Activated gamma-delta T cell treated with anti-CD3 and anti-CD28 coated beads, Interleukin-2, amount 50 U/mL, for 16 hours (primary cell): ENCODE data around the gene COBLL1.
"Not testable (repeated sequence)": the region's sequence is repeated elsewhere in the genome, so short reads cannot be mapped to it uniquely, and the experiment has no call there.

Experiments used
- DNase-seq: peaks from one replicate; pipeline ENCODE4 v3.0.0-alpha.2; 2020; ENCODE audit warnings: low read depth

Gene COBLL1, protein sequence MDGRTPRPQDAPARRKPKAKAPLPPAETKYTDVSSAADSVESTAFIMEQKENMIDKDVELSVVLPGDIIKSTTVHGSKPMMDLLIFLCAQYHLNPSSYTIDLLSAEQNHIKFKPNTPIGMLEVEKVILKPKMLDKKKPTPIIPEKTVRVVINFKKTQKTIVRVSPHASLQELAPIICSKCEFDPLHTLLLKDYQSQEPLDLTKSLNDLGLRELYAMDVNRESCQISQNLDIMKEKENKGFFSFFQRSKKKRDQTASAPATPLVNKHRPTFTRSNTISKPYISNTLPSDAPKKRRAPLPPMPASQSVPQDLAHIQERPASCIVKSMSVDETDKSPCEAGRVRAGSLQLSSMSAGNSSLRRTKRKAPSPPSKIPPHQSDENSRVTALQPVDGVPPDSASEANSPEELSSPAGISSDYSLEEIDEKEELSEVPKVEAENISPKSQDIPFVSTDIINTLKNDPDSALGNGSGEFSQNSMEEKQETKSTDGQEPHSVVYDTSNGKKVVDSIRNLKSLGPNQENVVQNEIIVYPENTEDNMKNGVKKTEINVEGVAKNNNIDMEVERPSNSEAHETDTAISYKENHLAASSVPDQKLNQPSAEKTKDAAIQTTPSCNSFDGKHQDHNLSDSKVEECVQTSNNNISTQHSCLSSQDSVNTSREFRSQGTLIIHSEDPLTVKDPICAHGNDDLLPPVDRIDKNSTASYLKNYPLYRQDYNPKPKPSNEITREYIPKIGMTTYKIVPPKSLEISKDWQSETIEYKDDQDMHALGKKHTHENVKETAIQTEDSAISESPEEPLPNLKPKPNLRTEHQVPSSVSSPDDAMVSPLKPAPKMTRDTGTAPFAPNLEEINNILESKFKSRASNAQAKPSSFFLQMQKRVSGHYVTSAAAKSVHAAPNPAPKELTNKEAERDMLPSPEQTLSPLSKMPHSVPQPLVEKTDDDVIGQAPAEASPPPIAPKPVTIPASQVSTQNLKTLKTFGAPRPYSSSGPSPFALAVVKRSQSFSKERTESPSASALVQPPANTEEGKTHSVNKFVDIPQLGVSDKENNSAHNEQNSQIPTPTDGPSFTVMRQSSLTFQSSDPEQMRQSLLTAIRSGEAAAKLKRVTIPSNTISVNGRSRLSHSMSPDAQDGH

DNA sequence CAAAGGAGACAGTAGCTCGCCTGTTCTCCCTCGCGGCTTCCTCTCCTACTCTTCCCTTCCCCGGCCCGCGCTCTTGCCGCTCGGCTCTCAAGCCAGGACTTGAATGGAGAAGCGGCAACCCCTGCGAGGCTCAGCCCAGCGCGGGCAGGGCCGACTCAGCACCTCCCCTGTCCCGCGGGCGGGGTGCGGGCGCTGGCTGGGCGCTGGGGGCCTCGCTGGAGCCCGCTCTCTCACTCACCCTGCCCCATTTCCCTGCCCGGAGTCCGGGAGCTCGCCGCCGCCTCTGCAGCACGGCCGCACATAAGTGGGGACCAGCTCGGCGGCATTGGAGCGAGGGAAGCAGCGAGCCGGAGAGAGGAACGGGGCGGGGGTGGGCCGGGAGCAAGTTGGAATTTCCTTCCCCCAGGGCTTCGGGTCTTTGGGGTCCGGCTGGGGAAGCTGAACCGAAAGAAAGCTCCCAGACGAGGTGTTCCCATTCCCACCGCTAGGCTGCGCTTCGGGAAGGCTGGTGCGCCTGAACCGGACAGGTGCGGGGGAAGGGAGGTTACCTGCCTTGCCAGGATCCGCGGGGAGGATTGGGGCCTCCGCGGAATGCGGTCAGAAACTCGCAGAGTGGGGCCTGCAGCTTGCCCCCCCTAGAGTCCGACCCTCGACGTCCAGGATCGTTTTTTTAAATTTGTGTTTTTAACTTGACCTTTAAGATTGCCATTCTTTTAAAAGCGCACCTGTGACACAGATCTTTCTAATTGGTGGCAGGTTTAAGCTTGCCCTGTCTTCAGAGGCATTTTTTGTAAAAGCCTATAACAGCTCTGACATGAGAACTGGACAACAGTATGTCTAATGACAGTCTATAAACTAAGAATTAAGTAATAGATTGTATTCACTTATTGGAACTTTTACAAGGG, at the start of gene COBLL1:
TSS of gene COBLL1 (minus strand) at position 105 of the 905 bp plus-strand sequence. CDS start 627 bp downstream, outside the sequence.
- no peak for DNase-seq

DNA sequence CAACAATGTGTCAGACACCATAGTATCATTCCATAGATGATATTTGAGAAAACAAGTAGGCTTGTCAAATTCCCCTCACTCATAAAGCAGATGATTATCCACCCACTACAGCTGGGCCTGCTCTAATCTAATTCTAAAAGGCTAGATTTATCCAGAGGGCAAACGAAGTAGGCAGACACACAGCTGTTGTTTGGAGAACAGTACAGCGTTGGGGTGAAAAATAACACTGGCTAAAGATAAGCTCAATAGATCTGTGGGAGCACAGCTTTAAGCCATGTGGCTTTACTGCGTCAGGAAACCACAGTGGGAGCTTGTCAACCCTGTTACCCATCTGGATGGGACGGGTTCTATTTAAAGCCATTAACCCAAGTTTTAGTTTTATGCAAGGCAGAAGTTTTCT, 48.9 kb upstream of the COBLL1 start:
- DNase-seq = no peak

DNA sequence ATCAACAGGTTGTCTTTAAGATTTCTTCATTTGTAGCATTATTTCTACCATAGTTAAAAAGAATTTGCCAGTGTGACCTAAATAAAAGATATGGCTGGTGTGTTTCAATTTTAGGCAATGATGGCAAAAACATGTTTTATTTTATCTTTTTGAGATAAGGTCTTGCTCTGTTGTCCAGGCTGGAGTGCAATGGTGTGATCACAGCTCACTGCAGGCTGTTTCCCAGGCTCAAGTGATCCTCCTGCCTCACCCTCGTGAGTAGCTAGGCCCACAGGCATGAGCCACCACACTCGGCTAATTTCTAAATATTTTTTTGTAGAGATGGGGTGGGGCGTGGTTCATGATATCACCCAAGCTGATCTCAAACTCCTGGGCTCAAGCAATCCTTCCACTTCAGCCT, 47.0 kb upstream of the COBLL1 start:
- no peak for DNase-seq

DNA sequence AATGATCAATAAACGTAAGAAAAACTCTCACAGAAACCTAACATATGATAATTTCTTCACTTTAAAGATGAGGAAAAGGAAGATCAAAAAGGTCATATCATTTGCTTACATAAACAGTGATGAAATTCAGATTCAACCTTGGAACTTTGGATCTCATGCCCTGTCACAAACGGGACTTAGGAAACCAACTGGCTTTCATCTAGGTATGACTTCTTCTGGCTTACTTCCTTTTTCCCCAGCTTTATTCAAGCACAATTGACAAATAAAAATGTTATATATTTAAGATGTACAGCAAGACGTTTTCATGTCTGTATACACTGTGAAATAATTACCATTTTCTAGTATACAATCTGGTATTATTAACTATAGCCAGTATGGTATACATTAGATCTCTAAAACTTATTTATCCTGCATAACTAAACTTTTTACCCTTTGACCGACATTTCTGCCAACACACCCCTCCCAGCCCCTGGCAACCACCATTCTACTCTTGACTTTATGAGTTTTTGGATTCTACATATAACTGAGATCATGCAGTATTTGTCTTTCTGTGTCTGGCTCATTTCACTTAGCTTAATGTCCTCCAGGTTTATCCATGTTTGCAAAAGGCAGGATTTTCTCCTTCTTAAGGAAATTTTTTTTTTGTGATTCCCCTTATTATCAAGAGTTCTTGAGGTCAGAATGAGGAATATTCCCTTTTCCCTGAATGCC, 46.0 kb upstream of the COBLL1 start:
- no peak for DNase-seq

DNA sequence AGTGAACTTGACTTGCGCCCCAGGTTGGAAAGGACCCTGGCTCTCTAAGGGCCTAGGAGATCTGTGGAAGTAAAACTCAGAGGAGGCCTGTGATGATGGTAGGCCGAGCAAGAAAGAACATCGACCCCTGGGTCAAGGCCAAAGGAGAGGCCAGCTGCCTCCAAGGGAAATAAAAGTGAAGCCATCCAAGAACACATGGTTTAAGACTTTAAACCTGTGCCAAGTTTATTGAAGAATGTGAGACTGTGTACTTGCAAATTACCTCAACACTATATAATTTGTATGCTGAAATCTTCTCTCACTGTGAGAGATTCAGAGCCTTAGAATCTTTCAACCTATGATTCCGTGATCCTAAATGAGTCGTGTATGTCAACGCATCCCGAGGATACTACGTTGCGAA, 40.7 kb upstream of the COBLL1 start:
- DNase-seq = no peak

DNA sequence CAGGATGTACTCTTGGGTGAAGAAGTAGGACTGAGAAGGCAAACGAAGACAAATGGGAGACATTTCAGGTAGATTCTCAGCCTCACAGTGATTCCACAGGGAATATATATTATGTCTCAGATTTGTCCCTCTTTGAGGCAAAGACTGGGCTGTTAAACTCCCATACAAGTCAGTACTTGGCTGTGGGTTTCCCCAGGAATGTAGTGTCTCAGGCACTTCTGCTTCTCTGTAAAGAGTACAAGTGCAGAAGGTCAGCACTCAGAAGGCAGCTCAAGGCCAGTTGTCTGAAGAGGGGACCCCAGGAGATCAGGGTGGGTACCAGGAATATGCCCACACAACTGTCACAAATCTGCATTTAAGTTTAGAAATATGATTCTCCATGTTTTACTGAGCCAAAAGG, 39.9 kb upstream of the COBLL1 start:
- DNase-seq = no peak

DNA sequence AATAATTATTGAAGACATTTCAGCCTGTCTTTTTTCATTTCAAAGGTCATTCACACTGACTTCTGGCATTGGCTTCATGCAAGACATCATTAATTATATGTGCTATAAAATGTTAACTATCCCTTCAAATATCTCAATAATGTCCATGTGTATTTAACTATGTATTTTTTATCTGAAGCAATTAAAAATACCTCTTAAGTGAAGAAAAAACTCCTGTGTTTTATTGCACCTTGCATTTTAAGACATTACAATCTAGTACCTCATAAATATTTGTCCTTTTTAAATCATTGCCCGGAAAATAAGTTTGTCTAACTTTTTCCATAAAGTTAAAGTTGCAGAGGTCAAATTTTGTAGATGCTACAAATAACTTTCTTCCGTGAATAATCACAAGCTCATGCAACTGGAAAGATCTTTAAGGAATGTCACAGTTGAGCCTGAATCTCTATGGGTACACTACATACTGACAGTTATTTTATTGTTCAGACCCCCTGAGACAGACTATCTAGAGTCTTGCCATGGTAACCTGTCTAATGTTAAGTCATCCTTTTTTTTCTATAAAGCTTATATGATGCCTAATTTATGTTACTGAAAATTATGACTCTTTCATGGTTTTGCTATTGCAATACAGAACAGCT, 38.4 kb upstream of the COBLL1 start:
- DNase-seq = no peak

DNA sequence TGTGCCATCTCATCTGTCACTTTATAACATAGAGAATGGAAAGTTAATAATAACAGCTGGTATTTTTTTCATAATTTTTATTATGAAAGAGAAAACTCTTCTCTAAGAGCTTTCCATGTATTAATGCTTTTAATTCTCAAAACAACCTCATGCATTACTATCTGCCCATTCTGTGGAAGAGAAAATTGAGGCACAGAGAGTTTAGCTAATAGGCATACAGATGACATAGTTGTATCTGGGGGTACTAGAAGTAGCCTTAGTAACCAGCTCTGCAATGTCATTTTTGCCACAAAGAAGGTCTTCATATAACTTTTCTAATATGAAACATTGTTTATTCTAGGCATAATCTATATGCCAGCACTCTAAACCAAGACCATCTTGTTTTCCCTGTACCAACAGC, 36.3 kb upstream of the COBLL1 start:
- no peak for DNase-seq

DNA sequence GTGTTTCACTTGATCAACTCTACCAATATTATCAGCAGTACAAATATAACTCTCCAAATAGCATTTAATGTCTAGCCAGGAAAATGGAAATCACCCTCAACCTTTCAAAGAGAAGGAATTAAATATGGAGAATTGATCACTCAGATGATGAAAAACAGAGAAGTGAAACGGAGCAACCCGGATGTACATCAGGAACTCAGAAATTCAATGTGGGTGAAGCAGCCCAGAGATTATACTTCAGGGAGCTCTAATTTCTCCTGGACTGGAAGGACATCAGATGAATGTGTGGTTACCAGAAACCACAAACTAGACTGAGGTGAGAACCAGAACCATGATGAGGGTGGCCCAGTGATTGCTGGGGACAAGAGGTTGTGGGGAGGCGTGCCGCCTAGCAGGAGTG, 35.5 kb upstream of the COBLL1 start:
- no peak for DNase-seq

DNA sequence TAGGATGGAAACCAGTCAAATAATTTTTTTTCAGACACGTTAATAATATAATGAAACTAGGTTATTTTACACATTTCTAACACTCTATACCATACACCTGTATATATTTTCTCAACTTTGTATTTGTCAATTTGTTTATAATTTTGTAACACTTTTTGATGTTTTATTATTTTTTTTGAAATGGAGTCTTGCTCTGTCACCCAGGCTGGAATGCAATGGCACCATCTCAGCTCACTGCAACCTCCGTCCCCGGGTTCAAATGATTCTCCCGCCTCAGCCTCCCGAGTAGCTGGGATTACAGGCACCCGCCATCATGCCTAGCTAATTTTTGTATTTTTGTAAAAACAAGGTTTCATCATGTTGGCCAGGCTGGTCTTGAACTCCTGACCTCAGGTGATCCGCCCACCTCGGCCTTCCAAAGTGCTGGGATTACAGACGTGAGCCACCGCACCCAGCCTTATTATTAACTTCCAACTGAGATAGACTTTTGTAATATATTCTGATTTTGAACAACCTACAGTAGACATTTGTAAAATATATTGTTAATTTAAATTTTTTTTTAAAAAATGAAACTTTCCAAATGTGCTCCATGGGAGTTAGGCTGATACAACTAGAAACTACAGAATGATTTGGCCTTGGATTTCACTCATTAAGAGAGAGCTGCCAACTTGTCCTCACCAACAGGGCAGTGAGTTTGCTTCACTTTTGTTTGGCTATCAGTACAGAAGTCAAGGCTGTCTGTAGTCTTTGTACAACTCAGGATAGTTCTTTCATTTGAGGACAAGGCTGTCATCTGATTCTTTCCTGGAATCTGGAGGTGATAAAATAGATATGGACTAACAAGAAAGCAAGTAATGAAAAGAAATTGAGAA, 33.9 kb upstream of the COBLL1 start:
- DNase-seq = no peak

DNA sequence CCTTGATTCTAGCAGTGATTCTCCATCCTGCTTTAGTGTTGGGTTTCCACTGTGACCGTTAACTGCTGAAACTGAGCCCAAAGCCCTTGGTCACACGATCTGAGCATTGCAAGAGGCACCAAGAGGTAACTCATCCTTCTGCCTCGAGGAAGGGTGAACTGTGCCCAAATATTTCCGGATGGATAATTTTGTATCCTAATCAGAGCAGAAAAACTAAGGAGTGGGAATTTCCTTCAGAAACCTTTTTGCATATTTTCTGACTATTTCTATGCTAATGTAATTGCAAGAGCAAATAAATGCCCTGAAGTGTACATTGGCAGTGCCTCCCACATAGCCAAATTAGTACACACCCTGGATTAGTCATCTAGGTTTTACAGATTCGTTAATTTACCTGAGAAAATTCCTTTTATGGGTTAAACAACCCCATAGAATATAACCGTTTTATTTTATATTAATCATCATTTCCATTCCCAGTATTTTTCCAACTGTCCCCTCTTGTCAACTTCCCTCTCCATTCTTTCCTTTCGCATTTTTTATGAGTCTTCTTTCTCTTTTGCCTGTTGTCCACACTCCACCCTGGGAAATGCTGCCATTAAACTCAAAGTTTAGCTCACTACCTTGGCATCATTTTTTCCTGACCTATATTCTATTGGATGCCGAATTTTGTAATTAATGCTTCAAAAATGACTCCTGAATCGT, 31.7 kb upstream of the COBLL1 start:
- DNase-seq = no peak

DNA sequence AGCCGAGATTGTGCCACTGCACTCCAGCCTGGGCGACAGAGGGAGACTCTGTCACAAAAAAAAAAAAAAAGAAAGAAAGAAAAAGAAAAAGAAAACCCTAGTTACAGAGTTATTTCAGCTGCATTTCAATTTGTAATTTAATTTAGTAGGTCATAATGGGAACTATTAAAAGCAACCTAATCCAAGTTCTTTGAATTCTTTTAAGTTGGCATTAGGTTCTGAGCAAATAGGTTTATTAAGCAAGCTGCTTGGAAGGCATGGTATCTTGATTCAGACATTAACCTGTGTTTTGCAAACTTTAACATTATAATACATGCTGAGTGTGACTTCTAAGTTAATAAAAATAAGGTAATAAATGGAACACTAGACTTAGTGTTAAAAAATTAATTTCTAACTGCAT, 29.8 kb upstream of the COBLL1 start:
- DNase-seq = no peak

DNA sequence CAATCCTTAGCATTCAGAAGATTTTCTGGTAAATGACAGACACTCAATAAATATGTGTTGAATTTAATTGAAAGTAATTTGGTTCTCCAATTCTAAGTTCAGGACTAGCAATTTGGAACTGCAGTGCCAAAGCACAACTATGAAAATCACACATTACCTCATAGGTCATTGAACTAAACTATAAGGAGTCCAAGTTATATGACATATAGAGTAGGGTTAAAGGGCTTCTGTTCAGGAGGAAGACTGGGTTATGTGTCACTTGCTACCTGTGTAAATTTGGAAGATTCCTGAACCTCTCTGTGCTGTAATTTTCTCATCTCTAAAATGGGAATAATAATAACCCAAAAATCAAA, 27.8 kb upstream of the COBLL1 start:
- no peak for DNase-seq

DNA sequence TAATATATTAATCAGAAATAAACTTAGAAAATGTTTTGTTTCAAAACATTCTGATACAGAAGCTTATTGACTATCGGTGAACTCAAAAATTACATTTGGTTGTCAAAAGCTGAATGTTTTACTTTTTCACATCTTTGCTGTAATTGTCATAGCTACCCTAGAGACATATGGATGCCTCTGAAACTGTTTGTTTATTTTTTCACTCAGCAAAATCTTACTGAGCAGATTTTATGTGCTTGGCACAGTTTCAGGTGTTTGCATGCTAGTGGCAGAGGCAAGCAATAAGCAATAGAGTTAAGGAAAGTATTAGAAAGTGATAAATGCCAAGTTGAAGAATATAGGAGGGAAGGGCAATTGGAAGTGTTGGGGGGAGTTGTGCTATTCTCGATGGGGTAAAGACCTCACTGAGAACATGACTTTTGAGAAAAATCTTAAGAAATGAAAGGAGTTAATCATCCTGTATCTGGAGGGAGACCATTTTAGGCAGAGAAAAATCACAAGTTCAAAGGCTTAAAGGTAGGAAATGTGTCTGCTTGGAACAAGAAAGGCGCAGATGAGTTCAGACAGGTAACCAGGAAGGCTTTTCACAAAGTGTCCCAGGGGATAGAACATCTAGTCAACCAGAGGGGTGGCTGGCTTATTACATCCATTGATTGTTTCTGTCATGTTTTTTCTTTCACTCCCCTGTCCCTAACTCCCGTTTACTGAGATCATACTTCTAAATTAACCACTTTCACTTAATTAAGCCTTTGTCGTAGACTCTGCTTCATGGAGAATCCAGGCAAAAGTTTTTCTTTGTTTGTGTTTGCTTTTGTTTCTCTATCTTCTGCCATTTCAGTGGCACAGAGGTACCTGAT, 27.2 kb upstream of the COBLL1 start:
- DNase-seq = no peak

DNA sequence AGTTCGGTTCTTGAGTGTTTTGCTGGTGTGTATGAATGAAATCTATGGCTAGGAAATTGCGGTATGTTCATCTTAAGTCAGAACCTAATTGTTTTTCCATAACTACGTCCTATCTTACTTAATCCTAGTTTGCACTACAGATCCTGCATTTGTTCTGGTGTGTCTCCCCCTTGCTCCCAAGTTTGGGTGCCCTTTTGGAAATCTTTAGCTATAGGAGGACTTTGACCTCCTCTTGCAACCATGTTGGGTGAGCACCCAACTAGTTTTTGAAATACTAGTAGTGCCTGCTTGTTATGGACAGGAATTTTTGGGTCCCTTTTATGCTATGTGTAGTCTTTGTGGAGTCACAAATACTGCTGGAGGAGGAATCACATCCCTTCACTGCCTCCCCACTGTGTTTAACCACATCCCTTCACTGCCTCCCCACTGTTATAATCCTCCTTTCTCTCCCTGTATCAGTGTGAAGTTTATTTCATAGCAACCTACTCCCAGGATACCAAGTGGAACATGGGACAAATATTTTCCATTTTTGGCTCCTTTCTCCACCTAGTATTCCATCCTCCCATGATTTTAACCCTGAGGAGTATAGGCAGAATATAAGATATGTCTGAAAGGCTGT, 26.3 kb upstream of the COBLL1 start:
- DNase-seq = no peak

DNA sequence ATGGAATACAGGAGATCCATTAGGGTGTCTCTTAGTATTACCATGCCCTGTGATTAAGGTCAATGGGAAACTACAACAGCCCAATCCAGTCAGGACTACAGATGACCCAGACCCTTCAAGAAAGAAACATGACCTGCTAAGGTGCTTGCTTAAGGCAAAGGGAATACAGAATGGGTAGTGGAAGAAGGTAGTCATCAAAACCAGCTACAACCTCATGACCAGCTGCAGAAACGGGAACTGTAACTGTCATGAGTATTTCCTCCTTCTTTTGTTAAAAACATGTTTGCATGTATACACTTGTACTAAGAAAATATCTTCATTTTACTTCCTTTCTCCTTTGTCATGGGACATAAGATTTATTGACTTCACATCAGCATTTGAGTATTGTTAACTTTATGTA, 24.8 kb upstream of the COBLL1 start:
- not testable (repeated sequence) for DNase-seq

DNA sequence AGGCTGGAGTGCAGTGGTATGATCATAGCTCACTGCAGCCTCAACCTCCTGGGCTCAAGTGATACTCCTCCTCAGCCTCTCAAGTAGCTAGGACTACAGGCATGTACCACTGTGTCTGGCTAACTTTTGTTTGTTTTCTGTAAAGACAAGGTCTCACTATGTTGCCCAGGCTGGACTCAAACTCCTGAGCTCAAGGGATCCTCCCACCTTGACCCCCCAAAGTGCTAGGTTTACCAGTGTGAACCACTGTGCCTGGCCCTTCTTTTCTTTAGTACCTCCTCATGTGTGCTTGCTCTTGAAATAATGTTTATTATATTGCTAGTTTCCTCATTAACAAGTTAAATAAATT, 19.0 kb upstream of the COBLL1 start:
- no peak for DNase-seq
